NCI-H345 treated with DMSO at 0.1 percent for 48 hours (cell line): ENCODE data around the gene SHB.
"Not testable (repeated sequence)": the region's sequence is repeated elsewhere in the genome, so short reads cannot be mapped to it uniquely, and the experiment has no call there.

Experiments
- DNase-seq: peaks from one replicate; lab custom pipeline; 2025; ENCODE audit not compliant: unreplicated experiment; lab: John Stamatoyannopoulos, UW

Gene SHB

DNA sequence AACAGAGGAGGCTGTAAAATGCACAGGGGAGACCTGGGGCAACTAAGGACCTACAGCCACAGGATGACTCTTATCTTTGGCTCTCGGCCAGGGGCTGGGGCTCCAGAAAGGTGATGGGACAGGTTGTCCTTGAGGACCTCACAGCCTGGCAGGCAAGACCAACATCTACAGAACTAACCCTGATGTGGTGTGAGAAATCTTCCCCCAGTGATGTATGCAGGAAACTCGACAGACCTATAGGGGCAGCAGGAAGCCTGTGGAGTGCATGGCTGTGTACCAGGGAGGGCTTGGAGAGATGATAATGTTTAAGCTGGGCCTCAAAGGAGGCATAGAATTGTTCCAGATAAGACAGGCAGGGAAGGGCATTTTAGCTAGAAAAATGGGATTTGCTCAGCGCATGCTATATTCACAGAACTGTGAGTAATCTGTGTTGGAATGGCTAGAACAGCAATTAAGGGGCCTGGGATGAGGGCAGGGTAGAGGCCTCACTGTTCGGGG lies 96.6 kb downstream of the SHB start:
- DNase-seq = no peak

DNA sequence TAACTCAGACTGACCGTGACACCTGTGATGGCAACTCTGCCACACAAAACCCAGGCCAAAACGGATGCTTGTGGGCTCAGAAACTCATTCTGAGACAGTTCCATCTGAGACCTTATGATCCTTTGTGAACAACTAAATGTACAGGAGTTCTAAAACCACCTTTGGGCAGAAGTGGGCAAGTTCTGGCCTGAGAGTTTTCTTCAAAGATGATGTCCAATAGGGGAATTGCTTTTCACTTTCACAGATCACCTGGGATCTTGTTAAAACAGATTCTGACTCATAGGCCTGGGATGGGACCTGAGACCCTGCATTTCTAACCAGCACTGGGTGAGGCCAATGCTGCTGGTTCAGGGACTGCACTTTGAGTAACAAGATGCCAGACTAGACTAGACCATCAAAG lies 97.3 kb downstream of the SHB start:
- DNase-seq = no peak

DNA sequence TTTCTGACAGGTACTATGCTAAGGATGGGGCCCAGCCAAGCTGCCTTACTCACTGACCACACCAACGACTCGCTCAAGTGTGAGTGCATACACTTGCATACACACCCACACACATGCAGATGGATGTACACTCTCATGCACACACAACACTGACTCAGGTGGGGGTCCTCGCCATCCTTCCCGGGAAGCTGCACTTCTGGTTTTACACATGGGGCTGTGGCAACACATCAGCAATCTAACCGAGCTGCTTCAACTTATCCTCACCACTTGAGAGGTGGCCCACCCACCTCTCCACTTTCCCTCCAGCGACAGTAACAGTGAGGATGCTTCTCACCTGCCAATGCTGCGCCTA lies 97.9 kb downstream of the SHB start:
- no peak for DNase-seq

DNA sequence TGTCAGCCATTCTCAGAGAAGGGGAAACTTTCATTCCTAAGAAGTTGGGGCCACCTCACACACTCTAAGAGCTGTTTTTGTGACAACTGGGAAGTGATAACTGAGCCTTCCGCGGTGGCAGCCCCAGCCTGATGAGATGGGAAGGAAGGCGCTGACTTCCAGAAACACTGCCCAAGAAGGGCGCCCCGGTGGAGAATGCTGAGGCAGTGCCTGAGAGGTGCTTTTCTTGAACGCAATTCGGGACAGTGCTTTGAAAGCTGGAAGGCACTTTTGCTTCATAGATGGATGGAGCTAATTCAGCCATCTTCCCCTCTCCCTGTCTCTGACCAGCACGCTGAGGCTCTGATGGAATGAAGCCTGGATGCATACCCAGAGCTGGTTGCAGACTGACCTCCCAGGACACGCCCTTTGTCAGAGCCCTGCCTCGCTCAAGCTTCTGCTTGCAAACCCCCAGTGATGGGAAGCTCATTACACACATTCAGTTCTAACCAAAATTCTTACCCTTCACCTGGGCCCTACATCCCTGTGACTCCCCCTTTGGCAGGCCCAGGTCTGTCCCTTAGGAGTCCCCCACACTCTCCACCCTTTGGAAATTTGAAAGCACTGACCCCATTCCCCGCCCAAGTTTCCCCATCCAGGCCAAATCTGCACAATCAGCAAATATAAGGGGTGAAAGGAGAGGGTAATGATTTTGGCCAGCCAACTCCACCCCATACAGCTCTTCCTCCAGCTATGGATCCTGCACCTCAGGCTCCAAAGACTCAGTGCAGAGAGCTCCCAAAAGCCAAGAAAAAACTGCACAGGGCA lies 98.5 kb downstream of the SHB start:
- DNase-seq = no peak

DNA sequence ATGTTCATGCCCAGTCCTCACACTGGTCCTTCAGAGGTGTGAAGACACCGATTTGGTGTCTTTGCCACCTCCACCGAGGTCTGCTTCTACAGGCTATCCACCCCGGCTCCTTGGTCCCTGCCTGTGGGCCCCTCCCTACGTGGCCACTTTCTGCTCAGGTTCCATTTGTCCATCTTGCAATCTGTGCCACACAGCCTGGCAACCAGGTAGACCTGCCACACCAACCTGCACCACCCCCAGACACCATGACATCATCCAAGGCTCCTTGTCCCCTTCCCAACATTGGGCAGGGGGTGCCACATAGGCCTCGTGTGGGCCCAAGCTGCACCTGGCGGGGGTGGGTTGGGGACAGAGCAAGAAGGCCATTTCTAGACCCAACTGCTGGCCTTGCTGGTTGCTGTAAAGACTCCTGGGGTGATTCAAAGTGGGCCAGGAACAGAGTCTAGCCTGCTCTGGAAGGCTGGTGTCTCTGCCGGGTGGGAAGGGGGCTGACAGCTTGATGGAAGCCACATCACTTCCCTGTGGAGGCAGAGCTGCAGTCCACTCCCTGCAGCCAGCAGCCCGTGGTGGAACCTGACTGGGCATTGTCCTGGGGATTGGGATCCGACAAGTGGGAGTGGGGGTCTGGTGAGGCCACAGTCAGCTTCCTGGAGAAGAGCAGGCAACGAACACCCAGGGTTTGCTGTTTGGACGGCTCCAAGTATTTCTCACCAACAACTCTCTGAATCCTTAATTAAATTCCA lies 99.3 kb downstream of the SHB start:
- DNase-seq = no peak

DNA sequence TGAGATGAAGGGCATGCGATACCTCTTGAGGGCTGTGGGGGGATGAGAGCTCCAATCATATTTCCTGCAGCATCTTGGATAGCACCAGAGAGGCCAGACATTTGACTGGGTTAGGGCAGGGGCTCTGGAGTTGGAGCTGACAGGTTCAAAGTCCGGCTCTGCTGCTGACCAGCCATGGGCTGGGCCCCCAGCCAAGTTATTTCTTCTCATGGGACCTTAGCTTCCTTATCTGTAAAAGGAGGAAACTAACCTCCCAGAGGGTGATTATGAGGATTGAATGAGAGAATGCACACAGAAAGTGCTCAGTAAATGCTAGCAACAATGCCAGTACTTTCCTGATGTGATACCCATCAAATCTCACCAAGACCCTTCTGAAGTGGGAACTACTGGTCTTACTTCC lies 99.9 kb downstream of the SHB start:
- no peak for DNase-seq

DNA sequence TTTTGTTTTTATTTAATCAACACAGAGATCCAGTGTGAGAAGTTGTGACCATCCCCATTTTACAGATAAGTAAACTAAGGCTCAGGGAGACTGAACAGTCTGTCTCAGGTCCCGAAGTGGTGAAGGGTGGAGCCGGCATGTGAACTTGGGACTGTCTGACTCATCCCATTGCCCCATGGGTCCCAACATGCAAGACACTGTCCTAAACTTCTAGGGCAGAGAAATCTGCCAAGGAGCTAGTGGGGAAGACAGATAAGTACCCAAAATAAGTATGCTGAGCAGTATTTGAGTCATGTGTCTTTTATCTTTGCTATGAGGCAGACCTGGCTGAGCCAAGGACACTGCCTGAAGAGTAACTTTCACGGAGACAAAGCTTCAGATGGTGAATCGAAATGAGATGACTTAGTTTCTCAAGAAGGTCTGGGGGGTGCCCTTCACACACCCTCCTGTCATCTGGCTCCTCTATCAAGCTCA lies 100.8 kb downstream of the SHB start:
- DNase-seq = no peak

DNA sequence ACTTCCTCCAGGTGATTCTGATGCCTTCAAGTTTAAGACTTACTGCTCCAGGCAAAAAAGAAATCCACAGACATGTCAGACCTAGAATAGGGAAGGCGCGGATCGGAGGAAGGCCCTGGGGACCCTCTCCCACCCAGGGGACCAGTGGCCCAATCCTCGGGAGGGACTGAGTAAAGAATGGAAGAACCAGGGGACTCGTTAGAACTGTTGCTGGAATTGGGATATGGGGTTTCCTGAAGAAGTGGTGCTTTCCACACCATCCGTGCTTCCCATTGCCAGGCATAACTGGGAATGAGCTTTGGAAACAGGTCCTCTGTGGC lies 101.3 kb downstream of the SHB start:
- no peak for DNase-seq

DNA sequence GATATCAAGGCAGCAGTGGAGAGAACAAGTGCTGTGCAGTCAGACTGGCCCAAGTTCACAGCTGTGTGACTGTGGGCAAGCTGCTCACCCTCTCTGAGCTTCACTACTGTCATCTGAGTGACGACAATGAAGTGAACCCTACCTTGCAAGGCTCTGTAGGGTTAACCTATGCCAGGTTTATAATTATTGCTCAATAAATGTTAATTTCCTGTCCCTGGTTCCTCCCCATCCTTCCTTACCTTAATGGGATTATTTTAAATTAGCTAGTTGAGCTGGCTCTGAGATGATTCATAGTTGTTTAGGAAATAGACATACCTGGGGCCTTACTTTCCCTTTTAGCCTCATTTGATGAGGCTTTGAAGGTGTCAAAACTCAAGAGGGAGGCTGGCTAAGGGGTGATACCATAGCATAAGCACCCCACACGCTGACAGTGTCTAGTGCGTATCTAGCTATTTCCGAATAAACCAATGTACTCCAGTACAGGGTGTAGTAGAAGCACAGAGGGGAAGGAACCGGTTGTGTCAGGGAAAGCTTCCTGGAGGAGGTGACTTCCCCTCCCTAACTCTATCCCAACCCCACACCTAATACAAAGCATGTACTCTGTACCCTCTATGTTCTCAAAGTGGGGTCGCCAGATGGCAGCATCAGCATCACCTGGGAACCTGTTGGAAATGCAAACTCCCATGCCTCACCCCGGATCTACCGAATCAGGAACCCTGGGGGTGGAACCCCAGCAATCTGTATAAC lies 101.8 kb downstream of the SHB start:
- no peak for DNase-seq

DNA sequence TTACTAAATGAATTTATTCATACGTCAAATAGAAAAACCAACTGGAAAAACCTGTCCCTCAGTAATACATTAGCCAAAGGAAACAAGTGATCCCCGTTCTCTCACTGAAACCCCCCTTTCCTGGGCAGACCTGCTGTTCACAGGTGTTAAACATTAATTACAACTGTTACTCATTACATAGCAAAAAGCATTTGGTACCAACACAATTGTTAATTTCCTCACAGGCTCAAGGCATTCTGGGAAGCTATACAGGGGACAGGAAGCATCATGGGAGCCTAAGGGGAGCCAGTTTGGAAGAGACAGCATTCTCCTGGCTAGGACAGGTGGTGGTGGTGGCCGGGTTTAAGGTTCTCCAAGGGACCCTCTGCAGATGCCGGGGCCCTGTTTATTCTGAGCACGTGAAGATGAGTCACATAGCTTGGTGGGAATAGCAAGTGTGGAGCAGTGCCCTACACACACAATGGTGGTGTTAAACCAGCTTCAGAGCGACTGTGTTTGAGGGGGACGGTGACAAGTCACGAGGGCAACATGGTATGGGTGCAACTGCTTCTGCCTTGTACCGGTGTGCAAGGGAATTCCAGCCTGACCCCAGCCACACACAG lies 102.5 kb downstream of the SHB start:
- DNase-seq = no peak

DNA sequence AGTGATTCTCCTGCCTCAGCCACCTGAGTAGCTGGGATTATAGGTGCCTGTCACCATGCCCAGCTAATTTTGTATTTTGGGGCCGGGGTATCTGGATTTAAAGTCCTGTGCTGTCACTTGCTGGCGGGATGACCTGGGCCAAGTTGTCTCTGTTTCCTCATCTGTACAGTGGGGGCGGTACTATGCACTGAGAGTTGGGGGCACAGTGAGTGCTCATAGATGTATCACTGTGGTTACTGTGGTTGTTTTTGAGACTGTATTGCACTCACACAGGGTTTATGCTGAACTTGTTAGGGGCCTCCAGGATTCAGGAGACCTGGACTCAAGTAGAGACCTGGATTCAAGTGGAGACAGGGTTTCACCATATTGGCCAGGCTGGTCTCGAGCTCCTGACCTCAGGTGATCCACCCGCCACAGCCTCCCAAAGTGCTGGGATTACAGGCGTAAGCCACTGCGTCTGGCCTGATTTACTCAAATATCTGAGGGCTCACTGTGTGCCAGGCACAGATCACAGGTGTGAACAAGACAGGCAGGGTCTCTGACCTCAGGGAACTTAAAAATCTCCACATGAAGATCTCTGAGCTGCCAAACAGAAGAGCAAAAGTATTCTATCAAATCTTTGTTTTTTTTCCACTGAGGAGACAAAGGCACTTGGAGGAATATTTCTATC lies 103.2 kb downstream of the SHB start:
- not testable (repeated sequence) for DNase-seq

DNA sequence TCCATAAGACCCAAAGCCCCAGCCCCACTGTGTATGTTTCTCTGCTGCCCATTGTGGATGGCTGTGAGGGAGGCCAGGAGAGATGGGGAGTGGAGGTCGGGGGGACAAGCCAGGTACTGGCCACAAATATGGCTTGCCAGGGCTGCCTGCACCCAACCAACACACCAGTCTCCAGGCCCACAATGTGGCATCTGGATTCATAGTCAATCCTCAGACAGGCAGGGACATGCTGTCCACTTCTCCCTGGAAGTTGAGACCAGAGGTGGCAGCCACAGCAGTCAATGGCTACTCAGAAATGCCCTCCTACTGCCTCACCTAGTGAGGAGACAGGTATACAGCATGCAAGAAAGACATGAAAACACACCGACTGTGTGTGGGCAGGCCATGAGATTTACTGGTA lies 103.9 kb downstream of the SHB start:
- no peak for DNase-seq

DNA sequence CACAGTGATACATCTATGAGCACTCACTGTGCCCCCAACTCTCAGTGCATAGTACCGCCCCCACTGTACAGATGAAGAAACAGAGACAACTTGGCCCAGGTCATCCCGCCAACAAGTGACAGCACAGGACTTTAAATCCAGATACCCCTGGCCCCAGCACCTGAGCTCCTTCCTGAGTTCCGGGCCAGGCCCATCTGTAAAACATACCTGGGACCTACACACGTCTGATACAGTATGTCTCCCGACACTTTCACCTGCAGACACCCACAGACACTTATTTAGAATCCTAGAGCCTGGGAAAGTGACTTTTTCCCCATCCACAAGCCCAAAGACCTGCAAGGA lies 104.3 kb downstream of the SHB start:
- no peak for DNase-seq

DNA sequence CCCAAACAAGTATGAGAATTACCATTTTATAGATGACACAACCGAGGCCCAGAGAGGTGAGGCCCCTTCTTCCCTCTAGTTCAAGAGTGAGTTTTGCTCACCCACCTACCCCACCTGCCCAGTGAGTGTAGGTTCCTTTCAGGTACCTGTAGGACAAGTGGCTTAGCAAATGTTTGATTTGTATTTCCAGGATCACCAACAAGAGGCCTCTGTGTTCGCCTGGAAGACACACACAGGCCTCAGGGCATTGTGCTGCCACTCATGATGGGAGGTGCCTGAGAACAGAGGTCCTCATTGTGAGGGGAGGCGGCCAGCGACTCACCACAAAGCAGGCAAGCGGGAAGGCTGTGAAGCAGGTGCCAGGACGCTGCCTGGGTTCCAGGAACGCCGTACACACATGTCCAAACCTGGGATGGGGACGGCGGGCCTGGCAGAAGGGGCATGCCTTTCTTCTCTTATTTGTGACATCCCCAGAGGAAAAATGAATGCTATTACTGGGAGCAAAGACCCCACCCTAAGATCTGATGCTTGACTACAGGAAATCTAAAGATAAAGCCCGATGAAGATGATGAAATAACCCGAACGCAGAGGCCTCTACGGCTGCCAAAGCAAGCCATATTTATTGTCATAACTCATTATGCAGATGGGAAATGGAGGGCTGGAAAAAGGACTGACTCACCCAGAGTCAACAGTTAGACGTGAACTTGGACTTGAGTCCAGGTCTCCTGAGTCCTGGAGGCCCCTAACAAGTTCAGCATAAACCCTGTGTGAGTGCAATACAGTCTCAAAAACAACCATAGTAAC lies 104.9 kb downstream of the SHB start:
- peak; percentile 81 for DNase-seq

DNA sequence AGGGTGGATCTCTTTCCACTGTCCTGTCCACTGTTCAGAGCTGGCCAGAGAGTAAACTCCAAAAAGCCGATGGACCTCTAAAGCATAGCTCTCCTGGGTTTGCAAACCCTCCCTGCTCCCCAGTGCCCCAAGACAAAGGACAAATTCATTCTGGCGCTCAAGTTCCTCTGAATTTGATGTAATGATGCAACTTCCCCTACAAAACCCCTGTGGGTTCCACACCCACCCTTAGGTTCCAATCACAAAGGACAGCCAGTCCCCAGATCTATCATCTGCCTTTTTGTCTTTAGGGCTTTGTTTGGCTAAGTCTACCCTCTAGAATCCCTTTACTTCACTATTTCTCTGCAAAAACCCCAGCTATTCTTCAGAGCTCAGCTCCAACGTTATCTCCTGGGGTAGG lies 107.7 kb downstream of the SHB start:
- no peak for DNase-seq

DNA sequence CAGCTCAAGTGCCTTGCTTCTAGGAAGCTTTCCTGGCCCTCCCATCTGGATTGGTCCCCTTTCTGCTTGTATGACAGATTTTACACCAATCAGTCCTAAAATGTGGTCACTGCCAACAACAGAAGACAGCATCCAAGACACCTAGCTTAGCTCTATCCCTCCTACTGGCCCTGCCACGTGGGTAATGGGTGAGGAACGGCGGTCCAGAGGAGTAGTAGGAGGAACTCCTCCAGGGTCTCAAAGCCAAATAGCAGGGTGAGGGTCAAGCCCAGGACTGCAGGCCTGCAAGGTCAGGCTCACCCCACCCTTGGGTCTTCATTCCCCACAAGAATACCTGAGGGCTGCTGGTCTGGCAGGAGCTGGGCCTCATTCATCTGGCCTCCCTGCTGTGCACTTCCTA lies 108.4 kb downstream of the SHB start:
- DNase-seq = no peak

DNA sequence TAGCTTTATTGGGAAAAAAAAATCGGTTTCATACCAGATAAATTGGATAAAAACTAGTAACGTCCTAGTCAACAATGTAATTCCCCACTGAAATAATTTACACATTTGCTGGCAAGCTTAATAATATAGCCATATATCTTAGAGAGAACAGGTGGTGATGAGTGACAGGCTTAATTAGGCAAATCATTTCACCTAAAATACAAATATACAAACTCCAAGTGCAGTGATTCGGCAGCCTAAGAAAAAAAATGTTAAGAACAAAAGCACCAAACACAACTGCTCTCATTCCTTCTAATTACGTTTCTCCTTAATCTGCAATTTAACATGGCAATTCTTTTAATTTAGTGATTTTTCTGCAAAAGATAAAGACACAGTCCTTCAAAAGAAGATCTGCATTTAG lies 109.1 kb downstream of the SHB start:
- no peak for DNase-seq

DNA sequence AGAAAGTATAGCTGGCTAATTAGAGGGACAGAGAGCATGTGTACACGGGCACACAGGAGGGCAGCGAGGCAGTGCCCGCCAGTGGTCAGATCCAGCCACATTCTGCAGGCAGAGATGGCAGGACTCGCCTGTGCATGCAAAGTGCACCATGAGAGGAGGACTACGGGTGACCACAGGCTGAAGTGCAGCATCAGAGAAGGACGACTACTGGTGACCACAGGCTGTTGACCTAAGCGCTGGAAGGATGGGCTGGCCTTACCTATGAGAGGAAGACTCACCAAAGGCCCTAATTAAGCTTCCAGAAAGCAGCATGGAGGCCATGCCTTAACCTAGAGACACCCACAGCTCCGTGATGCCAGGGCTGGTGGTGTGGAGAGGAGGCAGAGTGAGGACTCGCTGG lies 110.9 kb downstream of the SHB start:
- DNase-seq = no peak

DNA sequence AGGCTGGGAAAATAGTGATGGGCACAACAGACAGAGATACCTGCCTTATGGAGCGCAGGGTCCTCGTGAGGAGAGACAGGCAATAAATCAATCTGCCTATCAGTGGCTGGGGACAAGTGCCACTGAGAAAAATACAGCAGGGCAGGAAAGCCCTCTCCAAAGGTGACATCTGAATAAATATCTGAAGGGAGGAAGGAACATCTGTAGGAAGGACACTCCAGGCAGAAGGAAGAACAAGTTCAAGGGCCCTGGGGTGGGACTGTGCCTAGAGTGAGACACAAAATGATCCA lies 111.4 kb downstream of the SHB start:
- no peak for DNase-seq

DNA sequence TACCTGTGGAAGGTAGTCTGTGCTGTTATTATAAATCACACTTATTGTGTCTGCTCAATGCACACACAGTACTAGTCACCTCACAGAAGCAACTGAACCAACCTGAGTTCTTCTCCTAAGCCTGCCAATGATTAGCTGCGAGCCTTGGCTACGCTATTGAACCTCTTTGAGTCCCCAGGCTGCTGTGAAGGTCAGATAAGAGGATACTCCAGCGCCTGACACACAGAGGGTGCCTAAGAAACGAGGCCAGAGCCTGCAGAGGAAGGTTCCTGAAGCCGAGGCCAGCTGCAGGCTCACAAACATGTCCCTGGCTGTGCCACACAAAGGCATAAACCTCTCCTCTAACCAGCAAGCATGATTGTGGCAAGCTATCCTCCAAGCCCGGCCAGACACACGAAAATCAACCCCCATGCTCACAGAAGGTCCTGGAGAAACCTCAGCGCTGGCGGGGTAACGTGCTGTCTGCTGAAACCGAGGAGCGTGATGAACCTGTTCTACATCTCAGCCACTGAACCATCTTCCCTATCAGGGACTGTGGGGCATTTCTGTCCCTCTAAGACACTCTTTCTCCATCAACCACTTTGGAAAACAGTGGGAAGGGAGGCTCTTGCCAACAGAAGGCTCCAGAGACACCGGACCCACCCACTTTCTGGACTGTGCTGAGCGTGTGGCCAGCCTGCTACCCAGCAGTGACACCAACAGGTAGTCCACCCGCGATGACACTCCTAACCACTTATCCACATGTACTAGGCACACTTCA lies 111.9 kb downstream of the SHB start:
- DNase-seq = no peak
